ENCODE data around the gene GPRC5A. TPM values are rescaled to one million over a fixed set of nuclear protein-coding genes. Genes with fewer than 3 reads are reported as not detected.

GPRC5A gene
- total RNA-seq, 4 donors from 2014 or later, result 7.0 to 166 (median 116) TPM

GRCh38 chr12:12941450-12942350, 50.3 kb downstream of the GPRC5A start:
- intact Hi-C loops (cut with DNase I; ENCODE audit: low total_unique reads), result no loop called here
- H3K9me3 ChIP-seq, result no peaks in the 10 kb centered on the region
- H3K36me3 ChIP-seq, result no peaks in the 10 kb centered on the region
- TF ChIP-seq CTCF (IDR thresholded peaks at IDR 0.05) (no peak), EP300 (IDR thresholded peaks at IDR 0.05; ENCODE audit: low read depth) (no peak), POLR2A (IDR thresholded peaks at IDR 0.05) (no peak), POLR2AphosphoS5 (IDR thresholded peaks at IDR 0.05) (no peak)
- DNase-seq, result no peak
- H3K4me3 ChIP-seq, result no peak overlapping the region
- in situ Hi-C loops (cut with MboI; ENCODE audit: low pct_ligation_motif_present in 1 of 4, low pct_unique_long_range_greater_than_20kb in 1 of 4, low sequenced_read_pairs in 3 of 4), result no loop called here
- no peak overlapping the region for H3K27ac ChIP-seq
- H3K4me1 ChIP-seq, result no peaks in the 10 kb centered on the region
- 87 to 93% methylated on average over 3 to 10 of the region's 10 CpGs for WGBS, 2 donors (ENCODE audit: low coverage in 1 of 2)
- no peaks in the 10 kb centered on the region for H3K27me3 ChIP-seq

- no peaks in the 10 kb centered on the region for H3K4me1 ChIP-seq
- H3K27ac ChIP-seq, result no peak overlapping the region
- no peak overlapping the region for H3K4me3 ChIP-seq
- TF ChIP-seq POLR2AphosphoS5 (IDR thresholded peaks at IDR 0.05), result no peak
- TF ChIP-seq POLR2A (IDR thresholded peaks at IDR 0.05), result no peak
- no peak for TF ChIP-seq CTCF (IDR thresholded peaks at IDR 0.05)
- no peak for TF ChIP-seq EP300 (IDR thresholded peaks at IDR 0.05; ENCODE audit: low read depth)
- in situ Hi-C loops (cut with MboI; ENCODE audit: low pct_ligation_motif_present in 1 of 4, low pct_unique_long_range_greater_than_20kb in 1 of 4, low sequenced_read_pairs in 3 of 4), result no loop called here
- H3K27me3 ChIP-seq, result no peaks in the 10 kb centered on the region
- WGBS, 2 donors (ENCODE audit: low coverage in 1 of 2), result 85 to 88% methylated on average over 2 to 8 of the region's 8 CpGs
- no peak for DNase-seq
- intact Hi-C loops (cut with DNase I; ENCODE audit: low total_unique reads), result no loop called here
- no peaks in the 10 kb centered on the region for H3K36me3 ChIP-seq
- H3K9me3 ChIP-seq, result no peaks in the 10 kb centered on the region
Observed at GRCh38 chr12:12943586-12944260, 52.4 kb downstream of the GPRC5A start.

- intact Hi-C loops (cut with DNase I; ENCODE audit: low total_unique reads), result no loop called here
- TF ChIP-seq POLR2A (IDR thresholded peaks at IDR 0.05) (no peak), CTCF (IDR thresholded peaks at IDR 0.05) (no peak), POLR2AphosphoS5 (IDR thresholded peaks at IDR 0.05) (no peak), EP300 (IDR thresholded peaks at IDR 0.05; ENCODE audit: low read depth) (no peak)
Observed at GRCh38 chr12:12945591-12945990, 54.2 kb downstream of the GPRC5A start.

GRCh38 chr12:12946686-12947355, 55.5 kb downstream of the GPRC5A start:
- TF ChIP-seq EP300 (IDR thresholded peaks at IDR 0.05; ENCODE audit: low read depth) (no peak), CTCF (IDR thresholded peaks at IDR 0.05) (no peak), POLR2A (IDR thresholded peaks at IDR 0.05) (no peak), POLR2AphosphoS5 (IDR thresholded peaks at IDR 0.05) (no peak)
- no peak overlapping the region for H3K27ac ChIP-seq
- WGBS, 2 donors (ENCODE audit: low coverage in 1 of 2), result 64 to 74% methylated on average over 7 of the region's 7 CpGs
- no peaks in the 10 kb centered on the region for H3K27me3 ChIP-seq
- H3K9me3 ChIP-seq, result no peaks in the 10 kb centered on the region
- intact Hi-C loops (cut with DNase I; ENCODE audit: low total_unique reads) (no loop called here), in situ Hi-C loops (cut with MboI; ENCODE audit: low pct_ligation_motif_present in 1 of 4, low pct_unique_long_range_greater_than_20kb in 1 of 4, low sequenced_read_pairs in 3 of 4) (no loop called here)
- H3K4me3 ChIP-seq, result no peak overlapping the region
- H3K36me3 ChIP-seq, result no peaks in the 10 kb centered on the region
- no peaks in the 10 kb centered on the region for H3K4me1 ChIP-seq
- no peak for DNase-seq

More at GRCh38 chr12:12945591-12945990, 54.2 kb downstream of the GPRC5A start:
- Histone ChIP-seq H3K4me1 (no peaks in the 10 kb centered on the region), H3K27me3 (no peaks in the 10 kb centered on the region), H3K27ac (no peak overlapping the region), H3K9me3 (no peaks in the 10 kb centered on the region), H3K36me3 (no peaks in the 10 kb centered on the region), H3K4me3 (no peak overlapping the region)
- in situ Hi-C loops (cut with MboI; ENCODE audit: low pct_ligation_motif_present in 1 of 4, low pct_unique_long_range_greater_than_20kb in 1 of 4, low sequenced_read_pairs in 3 of 4), result no loop called here
- no peak for DNase-seq
